HG03196 (cell line): ENCODE measurements around the gene OXSM.

Experiments
- ATAC-seq: cut with Tn5 transposase; IDR thresholded peaks from one replicate; pipeline ENCODE4 v1.9.1; 2021; ENCODE audit not compliant: unreplicated experiment

Gene OXSM

GRCh38 chr3:25803833-25804232 lies 13.9 kb downstream of the OXSM start:
- ATAC-seq, result no peak

- ATAC-seq, result no peak
Observed at GRCh38 chr3:25804676-25805075, 14.8 kb downstream of the OXSM start.

GRCh38 chr3:25812644-25813043 lies 22.8 kb downstream of the OXSM start:
- ATAC-seq, result no peak

GRCh38 chr3:25817107-25817506 lies 27.2 kb downstream of the OXSM start:
- no peak for ATAC-seq

- ATAC-seq, result no peak
Observed at GRCh38 chr3:25817638-25818037, 27.7 kb downstream of the OXSM start.

GRCh38 chr3:25818335-25818734 lies 28.4 kb downstream of the OXSM start:
- ATAC-seq, result no peak

GRCh38 chr3:25820366-25820765 lies 30.5 kb downstream of the OXSM start:
- ATAC-seq, result no peak

- ATAC-seq, result no peak
Observed at GRCh38 chr3:25820816-25821486, 31.1 kb downstream of the OXSM start.

- ATAC-seq, result no peak
Observed at GRCh38 chr3:25821746-25822573, 32.1 kb downstream of the OXSM start.

GRCh38 chr3:25823314-25823713 lies 33.4 kb downstream of the OXSM start:
- no peak for ATAC-seq

GRCh38 chr3:25826510-25826909 lies 36.6 kb downstream of the OXSM start:
- ATAC-seq, result no peak

GRCh38 chr3:25830373-25831280 lies 40.7 kb downstream of the OXSM start:
- no peak for ATAC-seq

- ATAC-seq, result no peak
Observed at GRCh38 chr3:25831578-25831977, 41.7 kb downstream of the OXSM start.

GRCh38 chr3:25834346-25834745 lies 44.5 kb downstream of the OXSM start:
- ATAC-seq, result no peak

GRCh38 chr3:25836579-25836978 lies 46.7 kb downstream of the OXSM start:
- no peak for ATAC-seq

GRCh38 chr3:25837038-25837437 lies 47.1 kb downstream of the OXSM start:
- ATAC-seq, result no peak

- ATAC-seq, result no peak
Observed at GRCh38 chr3:25840099-25840498, 50.2 kb downstream of the OXSM start.

- ATAC-seq, result no peak
Observed at GRCh38 chr3:25843332-25843731, 53.4 kb downstream of the OXSM start.
